Loucy (cell line): Measurements from ENCODE around the gene CRABP2.

Experiments
- H2AFZ ChIP-seq: fragments of 200-600 bp; sonication (generic); 2 replicates; pipeline ENCODE4 v1.6.0; 2016; ENCODE audit warnings: antibody characterized with exemption, mild to moderate bottlenecking, low read length, moderate library complexity
- H3F3A ChIP-seq: fragments of 200-600 bp; 2 replicates; pipeline ENCODE4 v1.6.0; 2016; ENCODE audit warnings: antibody characterized with exemption, low read depth, mild to moderate bottlenecking
- H3K27me3 ChIP-seq: fragments of 200-600 bp; sonication (generic); 2 replicates; pipeline ENCODE4 v1.6.1; 2014; ENCODE audit warnings: low read length, mild to moderate bottlenecking; ENCODE audit not compliant: insufficient read depth, poor library complexity, severe bottlenecking
- H3K36me3 ChIP-seq: fragments of 200-600 bp; sonication (generic); 2 replicates; pipeline ENCODE4 v1.6.1; 2016; ENCODE audit warnings: low read length; ENCODE audit not compliant: insufficient read depth
- H3K4me1 ChIP-seq: fragments of 200-600 bp; sonication (generic); 2 replicates; pipeline ENCODE4 v1.5.1; 2014; ENCODE audit warnings: low read length, mild to moderate bottlenecking; ENCODE audit not compliant: insufficient read depth, poor library complexity, severe bottlenecking
- H3K4me2 ChIP-seq: fragments of 200-600 bp; sonication (generic); 2 replicates; pipeline ENCODE4 v1.6.0; 2014; ENCODE audit warnings: antibody characterized with exemption, low read length, low read depth, mild to moderate bottlenecking; ENCODE audit not compliant: poor library complexity, severe bottlenecking
- H3K4me3 ChIP-seq: fragments of 200-600 bp; sonication (generic); 2 replicates; pipeline ENCODE4 v1.5.1; 2014; ENCODE audit warnings: low read length, mild to moderate bottlenecking, mixed read lengths; ENCODE audit not compliant: poor library complexity, severe bottlenecking
- H3K79me2 ChIP-seq: fragments of 200-600 bp; sonication (generic); 2 replicates; pipeline ENCODE4 v1.6.1; 2014; ENCODE audit warnings: low read length; ENCODE audit not compliant: insufficient read depth
- H3K9ac ChIP-seq: fragments of 200-600 bp; sonication (generic); 2 replicates; pipeline ENCODE4 v1.6.0; 2014; ENCODE audit warnings: mild to moderate bottlenecking, low read depth, low read length, moderate library complexity; ENCODE audit not compliant: poor library complexity, severe bottlenecking
- H3K9me2 ChIP-seq: fragments of 200-600 bp; sonication (generic); replicated peaks from 2 replicates; pipeline ENCODE4 v1.6.1; 2016; ENCODE audit warnings: low read depth, low read length, mixed read lengths
- H3K9me3 ChIP-seq: fragments of 200-600 bp; sonication (generic); 2 replicates; pipeline ENCODE4 v1.6.1; 2014; ENCODE audit warnings: mild to moderate bottlenecking, antibody characterized with exemption, low read length, low read depth; ENCODE audit not compliant: insufficient read depth
- H4K20me1 ChIP-seq: fragments of 200-600 bp; sonication (generic); 2 replicates; pipeline ENCODE4 v1.6.0; 2014; ENCODE audit warnings: antibody characterized with exemption, low read length, mild to moderate bottlenecking; ENCODE audit not compliant: insufficient read depth, poor library complexity, severe bottlenecking
- EZH2phosphoT487 ChIP-seq: fragments of 200-600 bp; IDR thresholded peaks from 2 replicates; pipeline ENCODE4 v1.6.1; 2018; ENCODE audit warnings: antibody characterized with exemption, mild to moderate bottlenecking, moderate library complexity, borderline replicate concordance
- TF ChIP-seq, protein P1 (sequence below): fragments of 200-600 bp; sonication (generic); conservative IDR thresholded peaks from 2 replicates; pipeline ENCODE4 v1.5.1; 2014; ENCODE audit warnings: mild to moderate bottlenecking, antibody characterized with exemption, low read length

Gene CRABP2

DNA sequence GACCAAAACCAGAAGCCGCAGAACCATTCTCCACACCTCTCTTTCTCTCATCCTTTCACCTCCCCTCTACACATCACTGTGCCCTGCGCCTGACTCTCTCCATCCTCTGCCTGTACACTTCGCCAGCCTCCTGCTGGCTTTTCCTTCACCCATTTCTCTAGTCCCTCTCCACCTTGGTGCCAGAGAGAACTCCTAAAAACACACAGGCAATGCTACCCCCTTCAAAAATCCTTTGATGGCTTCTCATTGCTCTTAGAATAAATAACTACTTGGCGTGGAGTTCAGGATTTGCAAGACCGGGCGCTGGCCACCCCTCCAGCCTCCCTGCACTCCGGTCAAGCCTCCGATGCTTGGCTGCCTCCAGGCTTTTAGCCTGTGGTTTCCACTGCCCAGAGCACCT lies 8.6 kb downstream of the CRABP2 start:
- no peaks in the 10 kb centered on the region for H3K9me2 ChIP-seq
- H4K20me1 ChIP-seq, result no peaks in the 10 kb centered on the region
- no peak for TF ChIP-seq EZH2phosphoT487
- TF ChIP-seq, protein P1, sequence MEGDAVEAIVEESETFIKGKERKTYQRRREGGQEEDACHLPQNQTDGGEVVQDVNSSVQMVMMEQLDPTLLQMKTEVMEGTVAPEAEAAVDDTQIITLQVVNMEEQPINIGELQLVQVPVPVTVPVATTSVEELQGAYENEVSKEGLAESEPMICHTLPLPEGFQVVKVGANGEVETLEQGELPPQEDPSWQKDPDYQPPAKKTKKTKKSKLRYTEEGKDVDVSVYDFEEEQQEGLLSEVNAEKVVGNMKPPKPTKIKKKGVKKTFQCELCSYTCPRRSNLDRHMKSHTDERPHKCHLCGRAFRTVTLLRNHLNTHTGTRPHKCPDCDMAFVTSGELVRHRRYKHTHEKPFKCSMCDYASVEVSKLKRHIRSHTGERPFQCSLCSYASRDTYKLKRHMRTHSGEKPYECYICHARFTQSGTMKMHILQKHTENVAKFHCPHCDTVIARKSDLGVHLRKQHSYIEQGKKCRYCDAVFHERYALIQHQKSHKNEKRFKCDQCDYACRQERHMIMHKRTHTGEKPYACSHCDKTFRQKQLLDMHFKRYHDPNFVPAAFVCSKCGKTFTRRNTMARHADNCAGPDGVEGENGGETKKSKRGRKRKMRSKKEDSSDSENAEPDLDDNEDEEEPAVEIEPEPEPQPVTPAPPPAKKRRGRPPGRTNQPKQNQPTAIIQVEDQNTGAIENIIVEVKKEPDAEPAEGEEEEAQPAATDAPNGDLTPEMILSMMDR, result no peak
- no peak overlapping the region for H2AFZ ChIP-seq
- H3F3A ChIP-seq, result no peaks in the 10 kb centered on the region
- H3K4me3 ChIP-seq, result no peak overlapping the region
- H3K4me2 ChIP-seq, result no peak overlapping the region
- peaks cover 18% of the 10 kb centered on the region for H3K4me1 ChIP-seq
- no peaks in the 10 kb centered on the region for H3K27me3 ChIP-seq
- H3K9me3 ChIP-seq, result no peaks in the 10 kb centered on the region
- H3K79me2 ChIP-seq, result no peaks in the 10 kb centered on the region
- H3K9ac ChIP-seq, result no peak overlapping the region
- H3K36me3 ChIP-seq, result no peaks in the 10 kb centered on the region

DNA sequence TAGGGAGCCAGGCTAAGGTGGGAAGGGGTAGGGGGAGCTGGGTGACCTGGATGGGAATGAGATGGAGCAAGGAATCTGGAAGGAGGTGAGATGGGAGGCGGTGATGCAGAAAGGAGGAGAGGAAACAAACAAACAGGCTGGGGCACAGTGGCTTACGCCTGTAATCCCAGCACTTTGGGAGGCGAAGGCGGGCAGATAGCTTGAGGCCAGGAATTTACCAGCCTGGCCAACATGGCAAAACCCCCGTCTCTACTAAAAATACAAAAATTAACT lies 10.8 kb downstream of the CRABP2 start:
- H3K79me2 ChIP-seq, result no peaks in the 10 kb centered on the region
- no peaks in the 10 kb centered on the region for H4K20me1 ChIP-seq
- no peak overlapping the region for H3K9ac ChIP-seq
- no peaks in the 10 kb centered on the region for H3K9me3 ChIP-seq
- H3K27me3 ChIP-seq, result no peaks in the 10 kb centered on the region
- H3K36me3 ChIP-seq, result no peaks in the 10 kb centered on the region
- TF ChIP-seq, protein P1, result no peak
- no peak for TF ChIP-seq EZH2phosphoT487
- H3K4me1 ChIP-seq, result peaks cover 18% of the 10 kb centered on the region
- no peak overlapping the region for H2AFZ ChIP-seq
- H3K9me2 ChIP-seq, result no peaks in the 10 kb centered on the region
- no peak overlapping the region for H3K4me2 ChIP-seq
- no peaks in the 10 kb centered on the region for H3F3A ChIP-seq
- no peak overlapping the region for H3K4me3 ChIP-seq

DNA sequence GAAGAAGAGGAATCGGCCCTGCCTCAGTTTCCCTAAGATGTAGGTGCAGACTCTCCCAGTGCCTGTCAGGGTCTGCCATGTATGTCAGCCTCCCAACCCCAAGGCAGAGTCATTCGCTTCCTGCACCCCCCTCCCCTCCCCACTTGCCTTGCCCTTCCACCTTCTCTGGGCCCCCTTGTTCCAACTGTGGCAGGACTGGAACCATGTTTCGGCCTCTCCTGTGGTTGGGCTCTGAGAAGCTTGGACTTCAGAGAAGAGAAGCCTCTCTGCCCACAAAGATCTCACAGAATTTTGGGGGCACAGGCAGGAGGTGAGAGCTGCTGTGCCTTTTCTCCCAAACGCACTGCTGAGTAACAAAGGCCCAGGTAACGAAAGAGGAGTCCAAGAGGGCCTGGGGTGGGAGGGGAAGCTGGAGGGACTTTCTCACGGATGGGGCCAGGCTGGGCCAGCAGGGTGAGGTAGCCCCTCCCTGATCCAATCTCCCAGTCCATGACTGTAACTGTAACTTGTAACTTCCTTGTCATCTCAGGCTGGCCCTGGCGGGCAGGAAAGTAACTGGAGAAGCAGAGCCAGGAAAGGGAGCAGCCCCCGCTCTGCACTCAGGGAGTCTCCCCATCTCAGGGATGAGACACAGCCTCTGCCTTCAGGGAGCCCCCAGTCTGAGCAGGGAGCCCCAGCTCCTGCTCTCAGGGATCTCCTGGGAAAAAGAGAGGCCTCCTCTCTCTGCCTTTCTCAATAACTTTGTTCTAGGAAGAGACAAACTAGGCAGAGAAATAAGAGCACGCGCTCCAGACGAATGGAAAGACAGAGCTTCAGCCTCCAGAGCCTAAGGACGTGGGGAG lies 11.3 kb downstream of the CRABP2 start:
- Histone ChIP-seq H3K36me3 (no peaks in the 10 kb centered on the region), H4K20me1 (no peaks in the 10 kb centered on the region), H3K4me3 (no peak overlapping the region), H3K9me3 (no peaks in the 10 kb centered on the region), H3K9ac (no peak overlapping the region), H3K4me2 (no peak overlapping the region), H3K79me2 (no peaks in the 10 kb centered on the region), H3F3A (no peaks in the 10 kb centered on the region), H3K27me3 (no peaks in the 10 kb centered on the region), H2AFZ (no peak overlapping the region; the same call in 1 of the 2 replicates), H3K4me1 (peaks cover 21% of the 10 kb centered on the region), H3K9me2 (no peaks in the 10 kb centered on the region)
- no peak for TF ChIP-seq EZH2phosphoT487
- TF ChIP-seq, protein P1, result no peak
